Keratinocyte (primary cell): Measurements from ENCODE around the gene KLHL3.

Experiments
- EZH2 ChIP-seq: IDR thresholded peaks from one replicate; pipeline ENCODE4 v1.6.1; 2012; ENCODE audit warnings: inconsistent platforms, mild to moderate bottlenecking, low read length, moderate library complexity
- TF ChIP-seq, protein P1 (sequence below), 3 experiments: IDR thresholded peaks in 1 of 3; conservative IDR thresholded peaks in 1 of 3; optimal IDR thresholded peaks in 1 of 3; 2 replicates in 2 of 3; 3 replicates in 1 of 3; pipeline versions ENCODE3 to v1.5.1; 2011; ENCODE audit warnings: low read length in 3 of 3, mild to moderate bottlenecking in 3 of 3, moderate library complexity in 2 of 3, control low read depth in 1 of 3, inconsistent platforms in 1 of 3; ENCODE audit not compliant: insufficient read depth in 2 of 3; ENCODE audit errors: extremely low read depth in 1 of 3

DNA sequence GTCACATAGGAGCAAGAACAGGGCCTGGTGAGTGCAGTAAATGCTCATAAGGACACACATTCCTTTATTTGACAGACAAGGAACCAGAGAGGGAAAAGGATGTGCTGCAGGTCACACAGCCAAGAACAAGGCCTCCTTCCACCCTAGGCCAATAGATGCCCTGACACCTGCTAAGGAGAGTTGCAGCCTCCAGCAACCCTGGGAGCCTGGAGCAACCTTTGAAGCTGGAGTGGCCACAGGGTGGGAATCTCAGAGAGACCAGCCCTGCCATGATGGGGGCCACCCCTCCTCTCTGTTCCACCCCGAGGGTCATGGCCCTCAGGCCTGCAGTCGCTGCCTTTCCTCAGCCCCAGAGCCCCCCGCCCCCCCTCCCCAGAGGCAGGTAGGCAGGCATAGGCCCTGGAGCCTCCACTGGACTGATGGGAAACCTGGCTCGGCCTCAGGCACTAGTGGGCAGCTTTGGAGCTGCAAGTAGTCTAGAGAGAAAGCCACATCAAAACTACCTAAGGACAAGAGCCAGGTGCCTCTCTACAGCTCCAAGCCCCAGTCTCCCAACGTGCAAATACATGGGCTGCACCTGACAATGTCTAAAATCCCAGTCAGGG lies 120.6 kb downstream of the KLHL3 start:
- TF ChIP-seq, protein P1, sequence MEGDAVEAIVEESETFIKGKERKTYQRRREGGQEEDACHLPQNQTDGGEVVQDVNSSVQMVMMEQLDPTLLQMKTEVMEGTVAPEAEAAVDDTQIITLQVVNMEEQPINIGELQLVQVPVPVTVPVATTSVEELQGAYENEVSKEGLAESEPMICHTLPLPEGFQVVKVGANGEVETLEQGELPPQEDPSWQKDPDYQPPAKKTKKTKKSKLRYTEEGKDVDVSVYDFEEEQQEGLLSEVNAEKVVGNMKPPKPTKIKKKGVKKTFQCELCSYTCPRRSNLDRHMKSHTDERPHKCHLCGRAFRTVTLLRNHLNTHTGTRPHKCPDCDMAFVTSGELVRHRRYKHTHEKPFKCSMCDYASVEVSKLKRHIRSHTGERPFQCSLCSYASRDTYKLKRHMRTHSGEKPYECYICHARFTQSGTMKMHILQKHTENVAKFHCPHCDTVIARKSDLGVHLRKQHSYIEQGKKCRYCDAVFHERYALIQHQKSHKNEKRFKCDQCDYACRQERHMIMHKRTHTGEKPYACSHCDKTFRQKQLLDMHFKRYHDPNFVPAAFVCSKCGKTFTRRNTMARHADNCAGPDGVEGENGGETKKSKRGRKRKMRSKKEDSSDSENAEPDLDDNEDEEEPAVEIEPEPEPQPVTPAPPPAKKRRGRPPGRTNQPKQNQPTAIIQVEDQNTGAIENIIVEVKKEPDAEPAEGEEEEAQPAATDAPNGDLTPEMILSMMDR (optimal IDR thresholded peaks at IDR 0.05 in 1 of 3, IDR thresholded peaks at IDR 0.05 in 1 of 3, conservative IDR thresholded peaks at IDR 0.05 in 1 of 3; ENCODE audit: extremely low read depth in 1 of 3, insufficient read depth in 2 of 3, low read length in 3 of 3), result no peak
- no peak for TF ChIP-seq EZH2
